SK-N-SH (cell line): ENCODE measurements around the gene ORM1. TPM values are rescaled to one million over a fixed set of nuclear protein-coding genes. Genes with fewer than 3 reads are reported as not detected.

Experiments
- CTCF ChIA-PET: fragments of 300-600, 350-600 bp; formaldehyde crosslinking; extraction: SDS; loops from one replicate; lab custom pipeline; 2021; lab: Yijun Ruan, JAX
- POLR2A ChIA-PET: fragments of 350-600 bp; sonication (Branson Sonifier 250); formaldehyde crosslinking; extraction: SDS; loops from one replicate; lab custom pipeline; 2020; ENCODE audit warnings: antibody characterized with exemption, inconsistent platforms; lab: Yijun Ruan, JAX
- DNase-seq: peaks from one replicate; pipeline ENCODE4 v3.0.0; 2012
- H2AFZ ChIP-seq: fragments of 200-600 bp; sonication (generic); 2 replicates; pipeline ENCODE4 v1.8.1; 2016; ENCODE audit warnings: antibody characterized with exemption, mild to moderate bottlenecking, low read depth
- H3F3A ChIP-seq: fragments of 200-600 bp; sonication (generic); replicated peaks from 2 replicates; pipeline ENCODE3; 2016; ENCODE audit warnings: antibody characterized with exemption, mild to moderate bottlenecking; ENCODE audit not compliant: insufficient read depth
- H3K27ac ChIP-seq, 2 experiments: fragments of 200-500 bp in 1 of 2; fragments of 200-600 bp in 1 of 2; sonication (Bioruptor generic) in 1 of 2; sonication (generic), shearing (Covaris generic) in 1 of 2; 2 replicates each; pipeline versions ENCODE4 v1.5.1 to v1.6.1; 2014 to 2016; ENCODE audit warnings: low read depth in 2 of 2, inconsistent platforms in 1 of 2, low read length in 1 of 2, mild to moderate bottlenecking in 1 of 2, mixed read lengths in 1 of 2
- H3K27me3 ChIP-seq: fragments of 200-600 bp; sonication (generic), shearing (Covaris generic); 2 replicates; pipeline ENCODE4 v1.6.1; 2016; ENCODE audit warnings: mixed run types; ENCODE audit not compliant: insufficient read depth
- H3K36me3 ChIP-seq, 2 experiments: fragments of 200-500 bp in 1 of 2; fragments of 200-600 bp in 1 of 2; sonication (Bioruptor generic) in 1 of 2; sonication (generic) in 1 of 2; replicated peaks in 1 of 2; 2 replicates each; pipeline versions ENCODE3 to v1.5.1; 2014 to 2016; ENCODE audit warnings: low read length in 1 of 2, mild to moderate bottlenecking in 1 of 2; ENCODE audit not compliant: insufficient read depth in 2 of 2, control insufficient read depth in 1 of 2
- H3K4me1 ChIP-seq, 2 experiments: fragments of 200-500 bp in 1 of 2; fragments of 200-600 bp in 1 of 2; sonication (Bioruptor generic) in 1 of 2; sonication (generic), shearing (Covaris generic) in 1 of 2; 2 replicates each; pipeline versions ENCODE4 v1.5.1 to v1.6.1; 2014 to 2016; ENCODE audit warnings: low read depth in 1 of 2, low read length in 1 of 2, mixed run types in 1 of 2; ENCODE audit not compliant: insufficient read depth in 2 of 2, control insufficient read depth in 1 of 2
- H3K4me2 ChIP-seq: fragments of 200-600 bp; sonication (generic), shearing (Covaris generic); 2 replicates; pipeline ENCODE4 v1.6.1; 2017; ENCODE audit warnings: mixed run types
- H3K4me3 ChIP-seq, 2 experiments: fragments of 200-500 bp in 1 of 2; fragments of 200-600 bp in 1 of 2; sonication (Bioruptor generic) in 1 of 2; sonication (generic), shearing (Covaris generic) in 1 of 2; 2 replicates each; pipeline versions ENCODE4 v1.5.1 to v1.8.1; 2014 to 2016; ENCODE audit warnings: low read depth in 2 of 2, inconsistent platforms in 1 of 2, low read length in 1 of 2, mild to moderate bottlenecking in 1 of 2, mixed read lengths in 1 of 2, moderate library complexity in 1 of 2
- H3K79me2 ChIP-seq: fragments of 200-600 bp; sonication (generic); 2 replicates; pipeline ENCODE4 v1.8.1; 2017; ENCODE audit warnings: mild to moderate bottlenecking; ENCODE audit not compliant: insufficient read depth
- H3K9ac ChIP-seq: fragments of 200-600 bp; sonication (generic); 2 replicates; pipeline ENCODE4 v1.6.1; 2017; ENCODE audit warnings: mixed run types
- H3K9me2 ChIP-seq: fragments of 200-600 bp; sonication (generic); 2 replicates; pipeline ENCODE4 v1.6.1; 2017; ENCODE audit warnings: mixed run types
- H3K9me3 ChIP-seq: fragments of 200-600 bp; sonication (generic); 2 replicates; pipeline ENCODE4 v1.6.1; 2017; ENCODE audit warnings: mixed run types, mild to moderate bottlenecking, moderate library complexity
- H4K20me1 ChIP-seq: fragments of 200-600 bp; sonication (generic); 2 replicates; pipeline ENCODE4 v1.6.1; 2017; ENCODE audit warnings: mild to moderate bottlenecking, mixed run types; ENCODE audit not compliant: insufficient read depth
- CHD2 ChIP-seq: fragments of 150-350 bp; IDR thresholded peaks from 2 replicates; pipeline ENCODE4 v1.6.1; 2018; ENCODE audit warnings: low read length; ENCODE audit not compliant: partially characterized antibody
- EP300 ChIP-seq, 2 experiments: IDR thresholded peaks; 2 replicates each; pipeline versions ENCODE4 v1.4.0 to v1.6.1; 2012; ENCODE audit warnings: borderline replicate concordance in 1 of 2, low read depth in 1 of 2, low read length in 1 of 2
- EZH2phosphoT487 ChIP-seq: fragments of 200-600 bp; sonication (generic); IDR thresholded peaks from 2 replicates; pipeline ENCODE4 v1.6.1; 2017; ENCODE audit warnings: low read depth, mixed run types, mild to moderate bottlenecking, antibody characterized with exemption, moderate library complexity, borderline replicate concordance
- FOSL2 ChIP-seq: IDR thresholded peaks from 2 replicates; pipeline ENCODE4 v1.4.0; 2012; ENCODE audit warnings: low read depth, mild to moderate bottlenecking, moderate library complexity, borderline replicate concordance
- FOXJ3 ChIP-seq: sonication (generic); formaldehyde crosslinking; IDR thresholded peaks from 2 replicates; pipeline ENCODE4 v1.5.1; 2020; ENCODE audit warnings: mild to moderate bottlenecking, missing genetic modification reagents
- FOXM1 ChIP-seq: IDR thresholded peaks from 2 replicates; pipeline ENCODE4 v1.4.0; 2012; ENCODE audit warnings: low read depth, mild to moderate bottlenecking
- GATA2 ChIP-seq: sonication (generic); formaldehyde crosslinking; IDR thresholded peaks from 2 replicates; pipeline ENCODE4 v1.5.0; 2020; ENCODE audit warnings: mild to moderate bottlenecking, missing genetic modification reagents
- JUND ChIP-seq: IDR thresholded peaks from 2 replicates; pipeline ENCODE4 v1.4.0; 2012
- RAD21 ChIP-seq: IDR thresholded peaks from 2 replicates; pipeline ENCODE4 v1.6.1; 2012; ENCODE audit warnings: mild to moderate bottlenecking, low read length
- RFX5 ChIP-seq: IDR thresholded peaks from 2 replicates; pipeline ENCODE4 v1.6.1; 2012; ENCODE audit warnings: mild to moderate bottlenecking, improper control_type of control experiment, low read length
- SIN3A ChIP-seq: IDR thresholded peaks from 2 replicates; pipeline ENCODE4 v1.6.1; 2012; ENCODE audit warnings: low read depth, mild to moderate bottlenecking, low read length, moderate library complexity, borderline replicate concordance
- SMC3 ChIP-seq: IDR thresholded peaks from 2 replicates; pipeline ENCODE4 v1.6.1; 2012; ENCODE audit warnings: low read depth, low read length, improper control_type of control experiment
- TEAD4 ChIP-seq: IDR thresholded peaks from 2 replicates; pipeline ENCODE4 v1.4.0; 2012; ENCODE audit warnings: mild to moderate bottlenecking, borderline replicate concordance; ENCODE audit not compliant: insufficient read depth
- WGBS: methylation state at CpG from one replicate; pipeline ENCODE4 v1.1.6; 2017; ENCODE audit warnings: low lambda C conversion rate; 5-methylcytosine and 5-hydroxymethylcytosine counted together
- polyA plus RNA-seq, 3 experiments: library from polyadenylated mRNA; depleted of rRNA; stranded (reverse); fragments of >200 nt; gene quantifications; 2 replicates each; pipeline ENCODE4 v1.2.3, GENCODE V29; 2012
- TF ChIP-seq, protein P1 (sequence below): fragments of 150-350 bp; IDR thresholded peaks from 2 replicates; pipeline ENCODE4 v1.6.1; 2016; ENCODE audit warnings: mild to moderate bottlenecking, low read depth, low read length
- TF ChIP-seq, protein P2 (sequence below): IDR thresholded peaks from 2 replicates; pipeline ENCODE4 v1.6.1; 2012; ENCODE audit warnings: mild to moderate bottlenecking, low read depth, low read length, moderate library complexity
- TF ChIP-seq, protein P3 (sequence below): fragments of 150-350 bp; IDR thresholded peaks from 2 replicates; pipeline ENCODE4 v1.6.1; 2017; ENCODE audit warnings: antibody characterized with exemption, low read length, low read depth, borderline replicate concordance
- TF ChIP-seq, protein P4 (sequence below): IDR thresholded peaks from 2 replicates; pipeline ENCODE4 v1.4.0; 2012; ENCODE audit warnings: low read depth, borderline replicate concordance
- TF ChIP-seq, protein P5 (sequence below): fragments of 200-600 bp; sonication (generic); IDR thresholded peaks from 2 replicates; pipeline ENCODE4 v1.6.1; 2017; ENCODE audit warnings: antibody characterized with exemption, mild to moderate bottlenecking, moderate library complexity
- TF ChIP-seq, protein P6 (sequence below): IDR thresholded peaks from 2 replicates; pipeline ENCODE4 v1.4.0; 2012; ENCODE audit warnings: low read depth, borderline replicate concordance

The ORM1 gene
- polyA plus RNA-seq, 1 of the 3 experiments (the other 2 are of a cell fraction), result not detected

DNA sequence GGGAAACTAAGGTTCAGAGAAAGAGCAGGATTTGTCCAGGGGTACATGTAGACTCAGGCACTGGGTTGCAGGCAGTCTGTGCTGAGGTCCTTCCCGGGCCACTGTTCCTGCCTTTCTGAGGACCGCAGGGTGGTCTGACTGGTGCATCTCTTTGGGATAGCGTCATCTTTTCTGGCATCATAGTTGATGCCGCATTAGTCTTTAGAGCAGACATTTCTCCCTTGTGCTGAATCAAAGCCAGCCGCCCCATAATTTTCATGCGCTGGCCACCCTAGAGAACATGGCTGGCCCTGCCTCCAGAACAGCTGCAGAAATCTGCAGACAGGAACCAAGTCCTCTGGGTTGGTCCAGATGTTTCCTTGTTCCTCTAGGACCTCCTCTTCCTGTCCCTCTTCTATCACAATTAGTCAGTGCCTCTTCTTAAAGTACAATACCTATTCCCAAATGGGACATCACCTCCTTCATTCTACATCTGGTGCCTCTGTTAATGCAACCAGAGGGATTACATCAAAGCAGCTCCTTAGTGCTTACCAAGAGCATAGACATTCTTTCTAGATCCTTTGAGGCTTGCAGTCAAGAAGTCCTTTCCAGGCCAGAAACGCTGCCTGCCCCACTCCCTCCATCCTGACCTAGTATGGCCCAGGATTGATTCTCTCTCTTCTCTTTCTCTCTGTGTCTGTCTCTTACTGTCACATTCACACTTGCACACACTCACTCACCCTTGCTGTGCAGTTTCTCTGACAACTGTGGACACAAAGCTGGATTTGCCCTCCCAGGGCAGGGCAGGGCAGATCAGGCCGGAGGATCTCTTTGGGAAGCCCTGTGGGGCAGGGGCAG is 42.0 kb upstream of the ORM1 start:
- no peaks in the 10 kb centered on the region for H3K9me2 ChIP-seq
- TF ChIP-seq SIN3A (no peak), FOSL2 (no peak), TEAD4 (no peak), GATA2 (CRISPR knock-in tag) (no peak), RAD21 (no peak), FOXJ3 (CRISPR knock-in tag) (no peak), FOXM1 (no peak), EZH2phosphoT487 (no peak), CHD2 (no peak), RFX5 (no peak), EP300 (IDR thresholded peaks at IDR 0.05; ENCODE audit: borderline replicate concordance in 1 of 2, low read depth in 1 of 2, low read length in 1 of 2) (no peak), JUND (no peak), SMC3 (no peak)
- TF ChIP-seq, protein P1, sequence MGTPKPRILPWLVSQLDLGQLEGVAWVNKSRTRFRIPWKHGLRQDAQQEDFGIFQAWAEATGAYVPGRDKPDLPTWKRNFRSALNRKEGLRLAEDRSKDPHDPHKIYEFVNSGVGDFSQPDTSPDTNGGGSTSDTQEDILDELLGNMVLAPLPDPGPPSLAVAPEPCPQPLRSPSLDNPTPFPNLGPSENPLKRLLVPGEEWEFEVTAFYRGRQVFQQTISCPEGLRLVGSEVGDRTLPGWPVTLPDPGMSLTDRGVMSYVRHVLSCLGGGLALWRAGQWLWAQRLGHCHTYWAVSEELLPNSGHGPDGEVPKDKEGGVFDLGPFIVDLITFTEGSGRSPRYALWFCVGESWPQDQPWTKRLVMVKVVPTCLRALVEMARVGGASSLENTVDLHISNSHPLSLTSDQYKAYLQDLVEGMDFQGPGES, result no peak
- TF ChIP-seq, protein P2, sequence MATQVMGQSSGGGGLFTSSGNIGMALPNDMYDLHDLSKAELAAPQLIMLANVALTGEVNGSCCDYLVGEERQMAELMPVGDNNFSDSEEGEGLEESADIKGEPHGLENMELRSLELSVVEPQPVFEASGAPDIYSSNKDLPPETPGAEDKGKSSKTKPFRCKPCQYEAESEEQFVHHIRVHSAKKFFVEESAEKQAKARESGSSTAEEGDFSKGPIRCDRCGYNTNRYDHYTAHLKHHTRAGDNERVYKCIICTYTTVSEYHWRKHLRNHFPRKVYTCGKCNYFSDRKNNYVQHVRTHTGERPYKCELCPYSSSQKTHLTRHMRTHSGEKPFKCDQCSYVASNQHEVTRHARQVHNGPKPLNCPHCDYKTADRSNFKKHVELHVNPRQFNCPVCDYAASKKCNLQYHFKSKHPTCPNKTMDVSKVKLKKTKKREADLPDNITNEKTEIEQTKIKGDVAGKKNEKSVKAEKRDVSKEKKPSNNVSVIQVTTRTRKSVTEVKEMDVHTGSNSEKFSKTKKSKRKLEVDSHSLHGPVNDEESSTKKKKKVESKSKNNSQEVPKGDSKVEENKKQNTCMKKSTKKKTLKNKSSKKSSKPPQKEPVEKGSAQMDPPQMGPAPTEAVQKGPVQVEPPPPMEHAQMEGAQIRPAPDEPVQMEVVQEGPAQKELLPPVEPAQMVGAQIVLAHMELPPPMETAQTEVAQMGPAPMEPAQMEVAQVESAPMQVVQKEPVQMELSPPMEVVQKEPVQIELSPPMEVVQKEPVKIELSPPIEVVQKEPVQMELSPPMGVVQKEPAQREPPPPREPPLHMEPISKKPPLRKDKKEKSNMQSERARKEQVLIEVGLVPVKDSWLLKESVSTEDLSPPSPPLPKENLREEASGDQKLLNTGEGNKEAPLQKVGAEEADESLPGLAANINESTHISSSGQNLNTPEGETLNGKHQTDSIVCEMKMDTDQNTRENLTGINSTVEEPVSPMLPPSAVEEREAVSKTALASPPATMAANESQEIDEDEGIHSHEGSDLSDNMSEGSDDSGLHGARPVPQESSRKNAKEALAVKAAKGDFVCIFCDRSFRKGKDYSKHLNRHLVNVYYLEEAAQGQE, result no peak
- TF ChIP-seq, protein P3, sequence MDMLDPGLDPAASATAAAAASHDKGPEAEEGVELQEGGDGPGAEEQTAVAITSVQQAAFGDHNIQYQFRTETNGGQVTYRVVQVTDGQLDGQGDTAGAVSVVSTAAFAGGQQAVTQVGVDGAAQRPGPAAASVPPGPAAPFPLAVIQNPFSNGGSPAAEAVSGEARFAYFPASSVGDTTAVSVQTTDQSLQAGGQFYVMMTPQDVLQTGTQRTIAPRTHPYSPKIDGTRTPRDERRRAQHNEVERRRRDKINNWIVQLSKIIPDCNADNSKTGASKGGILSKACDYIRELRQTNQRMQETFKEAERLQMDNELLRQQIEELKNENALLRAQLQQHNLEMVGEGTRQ, result no peak
- TF ChIP-seq, protein P4, sequence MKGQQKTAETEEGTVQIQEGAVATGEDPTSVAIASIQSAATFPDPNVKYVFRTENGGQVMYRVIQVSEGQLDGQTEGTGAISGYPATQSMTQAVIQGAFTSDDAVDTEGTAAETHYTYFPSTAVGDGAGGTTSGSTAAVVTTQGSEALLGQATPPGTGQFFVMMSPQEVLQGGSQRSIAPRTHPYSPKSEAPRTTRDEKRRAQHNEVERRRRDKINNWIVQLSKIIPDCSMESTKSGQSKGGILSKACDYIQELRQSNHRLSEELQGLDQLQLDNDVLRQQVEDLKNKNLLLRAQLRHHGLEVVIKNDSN, result no peak
- TF ChIP-seq, protein P5, sequence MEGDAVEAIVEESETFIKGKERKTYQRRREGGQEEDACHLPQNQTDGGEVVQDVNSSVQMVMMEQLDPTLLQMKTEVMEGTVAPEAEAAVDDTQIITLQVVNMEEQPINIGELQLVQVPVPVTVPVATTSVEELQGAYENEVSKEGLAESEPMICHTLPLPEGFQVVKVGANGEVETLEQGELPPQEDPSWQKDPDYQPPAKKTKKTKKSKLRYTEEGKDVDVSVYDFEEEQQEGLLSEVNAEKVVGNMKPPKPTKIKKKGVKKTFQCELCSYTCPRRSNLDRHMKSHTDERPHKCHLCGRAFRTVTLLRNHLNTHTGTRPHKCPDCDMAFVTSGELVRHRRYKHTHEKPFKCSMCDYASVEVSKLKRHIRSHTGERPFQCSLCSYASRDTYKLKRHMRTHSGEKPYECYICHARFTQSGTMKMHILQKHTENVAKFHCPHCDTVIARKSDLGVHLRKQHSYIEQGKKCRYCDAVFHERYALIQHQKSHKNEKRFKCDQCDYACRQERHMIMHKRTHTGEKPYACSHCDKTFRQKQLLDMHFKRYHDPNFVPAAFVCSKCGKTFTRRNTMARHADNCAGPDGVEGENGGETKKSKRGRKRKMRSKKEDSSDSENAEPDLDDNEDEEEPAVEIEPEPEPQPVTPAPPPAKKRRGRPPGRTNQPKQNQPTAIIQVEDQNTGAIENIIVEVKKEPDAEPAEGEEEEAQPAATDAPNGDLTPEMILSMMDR, result no peak
- TF ChIP-seq, protein P6, sequence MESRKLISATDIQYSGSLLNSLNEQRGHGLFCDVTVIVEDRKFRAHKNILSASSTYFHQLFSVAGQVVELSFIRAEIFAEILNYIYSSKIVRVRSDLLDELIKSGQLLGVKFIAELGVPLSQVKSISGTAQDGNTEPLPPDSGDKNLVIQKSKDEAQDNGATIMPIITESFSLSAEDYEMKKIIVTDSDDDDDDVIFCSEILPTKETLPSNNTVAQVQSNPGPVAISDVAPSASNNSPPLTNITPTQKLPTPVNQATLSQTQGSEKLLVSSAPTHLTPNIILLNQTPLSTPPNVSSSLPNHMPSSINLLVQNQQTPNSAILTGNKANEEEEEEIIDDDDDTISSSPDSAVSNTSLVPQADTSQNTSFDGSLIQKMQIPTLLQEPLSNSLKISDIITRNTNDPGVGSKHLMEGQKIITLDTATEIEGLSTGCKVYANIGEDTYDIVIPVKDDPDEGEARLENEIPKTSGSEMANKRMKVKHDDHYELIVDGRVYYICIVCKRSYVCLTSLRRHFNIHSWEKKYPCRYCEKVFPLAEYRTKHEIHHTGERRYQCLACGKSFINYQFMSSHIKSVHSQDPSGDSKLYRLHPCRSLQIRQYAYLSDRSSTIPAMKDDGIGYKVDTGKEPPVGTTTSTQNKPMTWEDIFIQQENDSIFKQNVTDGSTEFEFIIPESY, result no peak

More for the DNA sequence above, 42.0 kb upstream of the ORM1 start:
- H3K4me1 ChIP-seq, result peaks cover 17 to 37% of the 10 kb centered on the region in 2 experiments
- no peak for DNase-seq
- H3K27ac ChIP-seq, result peak overlapping the region in 1 of 2 experiments; percentile 31; a peak in 1 of 4 replicates
- no peak overlapping the region for H2AFZ ChIP-seq
- ChIA-PET CTCF (interaction anchor here (0.7 to 4.5 kb wide), 10 partner anchors 9 to 199 kb away, joined by 3 to 33 read pairs (median 8); partner anchors contain the start of gene COL27A1), POLR2A (no interaction called here)
- H3K79me2 ChIP-seq, result no peaks in the 10 kb centered on the region
- WGBS, result 85% methylated on average over 7 of the region's 8 CpGs
- no peaks in the 10 kb centered on the region for H3K27me3 ChIP-seq
- no peak overlapping the region for H3K9ac ChIP-seq
- H3F3A ChIP-seq, result peaks cover 11% of the 10 kb centered on the region
- H3K9me3 ChIP-seq, result no peaks in the 10 kb centered on the region
- no peak overlapping the region for H3K4me3 ChIP-seq
- no peak overlapping the region for H3K4me2 ChIP-seq
- peaks cover 0 to 4% of the 10 kb centered on the region in 2 experiments for H3K36me3 ChIP-seq
- no peaks in the 10 kb centered on the region for H4K20me1 ChIP-seq
